H9 (cell line): ENCODE results near the gene SCN1B. TPM values are rescaled to one million over a fixed set of nuclear protein-coding genes. Genes with fewer than 3 reads are reported as not detected.

Experiments used
- DNase-seq: peaks from one replicate; pipeline ENCODE4 v3.0.0-alpha.2; 2017
- H2AFZ ChIP-seq: one replicate; pipeline ENCODE4 v1.6.1; 2013; ENCODE audit warnings: mild to moderate bottlenecking, low read length, control low read depth, moderate library complexity
- H2AK5ac ChIP-seq: 2 replicates; pipeline ENCODE4 v1.6.1; 2013; ENCODE audit warnings: low read length, control low read depth, mixed read lengths; ENCODE audit not compliant: insufficient read length
- H2BK120ac ChIP-seq: one replicate; pipeline ENCODE4 v1.6.1; 2013; ENCODE audit warnings: low read depth, mild to moderate bottlenecking, low read length, control low read depth, inconsistent platforms; ENCODE audit not compliant: poor library complexity, severe bottlenecking
- H2BK12ac ChIP-seq: 2 replicates; pipeline ENCODE4 v1.6.1; 2013; ENCODE audit warnings: low read length, control low read depth, mixed read lengths, low read depth; ENCODE audit not compliant: insufficient read length
- H2BK15ac ChIP-seq: 2 replicates; pipeline ENCODE4 v1.6.1; 2013; ENCODE audit warnings: low read depth, low read length, control low read depth
- H2BK20ac ChIP-seq: one replicate; pipeline ENCODE4 v1.6.1; 2013; ENCODE audit warnings: low read depth, mild to moderate bottlenecking, low read length, control low read depth, inconsistent platforms; ENCODE audit not compliant: poor library complexity, severe bottlenecking
- H2BK5ac ChIP-seq: 2 replicates; pipeline ENCODE4 v1.6.1; 2013; ENCODE audit warnings: low read length, control low read depth, mixed read lengths; ENCODE audit not compliant: insufficient read length
- H3K14ac ChIP-seq: 2 replicates; pipeline ENCODE4 v1.6.1; 2013; ENCODE audit warnings: low read length, control low read depth; ENCODE audit not compliant: insufficient read depth
- H3K18ac ChIP-seq: 2 replicates; pipeline ENCODE4 v1.6.1; 2013; ENCODE audit warnings: low read depth, mild to moderate bottlenecking, mixed read lengths, low read length, control low read depth; ENCODE audit not compliant: insufficient read length
- H3K23ac ChIP-seq: 2 replicates; pipeline ENCODE4 v1.6.1; 2013; ENCODE audit warnings: low read length, control low read depth, mixed read lengths, low read depth; ENCODE audit not compliant: insufficient read length
- H3K23me2 ChIP-seq: 2 replicates; pipeline ENCODE4 v1.6.1; 2013; ENCODE audit warnings: low read depth, mild to moderate bottlenecking, mixed read lengths, low read length, control low read depth; ENCODE audit not compliant: insufficient read length, poor library complexity, severe bottlenecking
- H3K27ac ChIP-seq: 2 replicates; pipeline ENCODE4 v1.5.1; 2013; ENCODE audit warnings: low read length, control low read depth, mixed read lengths, low read depth; ENCODE audit not compliant: insufficient read length
- H3K27me3 ChIP-seq: 2 replicates; pipeline ENCODE4 v1.6.1; 2013; ENCODE audit warnings: low read length, control low read depth, inconsistent platforms; ENCODE audit not compliant: insufficient read depth
- H3K4ac ChIP-seq: 2 replicates; pipeline ENCODE4 v1.6.1; 2013; ENCODE audit warnings: low read depth, mild to moderate bottlenecking, control low read depth, inconsistent platforms, low read length, moderate library complexity
- H3K4me1 ChIP-seq: 2 replicates; pipeline ENCODE4 v1.6.1; 2013; ENCODE audit warnings: low read length, control low read depth, inconsistent platforms; ENCODE audit not compliant: insufficient read depth
- H3K4me2 ChIP-seq: 2 replicates; pipeline ENCODE4 v1.6.1; 2013; ENCODE audit warnings: low read length, control low read depth, mixed read lengths; ENCODE audit not compliant: insufficient read length, insufficient read depth
- H3K56ac ChIP-seq: 2 replicates; pipeline ENCODE4 v1.6.1; 2013; ENCODE audit warnings: low read depth, mild to moderate bottlenecking, mixed read lengths, low read length, control low read depth; ENCODE audit not compliant: insufficient read length
- H3K79me1 ChIP-seq: 2 replicates; pipeline ENCODE4 v1.6.1; 2013; ENCODE audit warnings: low read depth, mild to moderate bottlenecking, moderate library complexity, low read length, control low read depth, inconsistent platforms; ENCODE audit not compliant: insufficient read depth, poor library complexity, severe bottlenecking
- H3K79me2 ChIP-seq: 2 replicates; pipeline ENCODE4 v1.6.1; 2013; ENCODE audit warnings: low read length, control low read depth, inconsistent platforms; ENCODE audit not compliant: insufficient read depth
- H3K9ac ChIP-seq: 2 replicates; pipeline ENCODE4 v1.6.1; 2013; ENCODE audit warnings: low read length, control low read depth, mixed read lengths; ENCODE audit not compliant: insufficient read length; ENCODE audit errors: extremely low read depth
- H3K9me3 ChIP-seq: one replicate; pipeline ENCODE4 v1.6.1; 2013; ENCODE audit warnings: low read depth, low read length, inconsistent platforms; ENCODE audit not compliant: control insufficient read depth
- H3T11ph ChIP-seq: one replicate; pipeline ENCODE4 v1.6.1; 2013; ENCODE audit warnings: mild to moderate bottlenecking, low read length, control low read depth, inconsistent platforms
- H4K20me1 ChIP-seq: one replicate; pipeline ENCODE4 v1.6.1; 2013; ENCODE audit not compliant: control insufficient read depth, insufficient read length, insufficient read depth
- H4K5ac ChIP-seq: 2 replicates; pipeline ENCODE4 v1.6.1; 2013; ENCODE audit warnings: low read depth, mild to moderate bottlenecking, mixed read lengths, low read length, control low read depth; ENCODE audit not compliant: insufficient read length
- H4K8ac ChIP-seq: replicated peaks from 2 replicates; pipeline ENCODE4 v1.6.1; 2013; ENCODE audit warnings: low read length, control low read depth, mixed read lengths, low read depth; ENCODE audit not compliant: insufficient read length
- H4K91ac ChIP-seq: 2 replicates; pipeline ENCODE4 v1.6.1; 2013; ENCODE audit warnings: low read depth, mild to moderate bottlenecking, moderate library complexity, mixed read lengths, low read length, control low read depth; ENCODE audit not compliant: insufficient read length
- H3K27ac Mint-ChIP-seq, 3 experiments: 2 replicates in 2 of 3; 3 replicates in 1 of 3; pipeline ENCODE4 v1.8.0; 2020 to 2021; ENCODE audit warnings: mixed read lengths in 3 of 3, mild to moderate bottlenecking in 1 of 3, moderate library complexity in 1 of 3
- H3K27me3 Mint-ChIP-seq: 2 replicates; pipeline ENCODE4 v1.8.0; 2021; ENCODE audit warnings: low read depth, mild to moderate bottlenecking, moderate library complexity, mixed read lengths
- H3K36me3 Mint-ChIP-seq, 3 experiments: 2 replicates in 2 of 3; 3 replicates in 1 of 3; pipeline ENCODE4 v1.8.0; 2020 to 2021; ENCODE audit warnings: low read depth in 3 of 3, mixed read lengths in 3 of 3; ENCODE audit not compliant: insufficient read depth in 1 of 3
- H3K4me1 Mint-ChIP-seq, 2 experiments: 2 replicates each; pipeline ENCODE4 v1.8.0; 2020; ENCODE audit warnings: mixed read lengths in 2 of 2
- H3K4me3 Mint-ChIP-seq, 2 experiments: 2 replicates in 1 of 2; 3 replicates in 1 of 2; pipeline ENCODE4 v1.8.0; 2020 to 2021; ENCODE audit warnings: mild to moderate bottlenecking in 2 of 2, mixed read lengths in 2 of 2, moderate library complexity in 1 of 2
- H3K9me3 Mint-ChIP-seq, 2 experiments: 2 replicates in 1 of 2; 3 replicates in 1 of 2; pipeline ENCODE4 v1.8.0; 2020; ENCODE audit warnings: mild to moderate bottlenecking in 2 of 2, mixed read lengths in 2 of 2, moderate library complexity in 1 of 2
- CTCF ChIP-seq: fragments of 200-600 bp; sonication (generic); conservative IDR thresholded peaks from 3 replicates; pipeline ENCODE4 v1.8.0; 2021; ENCODE audit warnings: antibody characterized with exemption, mild to moderate bottlenecking
- WGBS: extraction: QIAGEN DNeasy Blood & Tissue Kit; methylation state at CpG from one replicate; pipeline ENCODE4 v1.1.7; 2013; ENCODE audit warnings: missing lambda C conversion rate, low lambda C conversion rate, mixed read lengths; ENCODE audit not compliant: insufficient read length; ENCODE audit errors: extremely low coverage; 5-methylcytosine and 5-hydroxymethylcytosine counted together
- total RNA-seq: library from RNA; stranded (reverse); gene quantifications from 2 replicates; pipeline ENCODE4 v1.2.1, GENCODE V29; 2021

The SCN1B gene
- total RNA-seq, 1 experiment from 2014 or later = 3.8 TPM

GRCh38 chr19:35034005-35034502, 3.8 kb downstream of the SCN1B start:
- no peak for DNase-seq

More at GRCh38 chr19:35034005-35034502, 3.8 kb downstream of the SCN1B start:
- peaks cover 10 to 14% of the 10 kb centered on the region in 2 experiments for H3K4me1 Mint-ChIP-seq
- Histone ChIP-seq H3K23ac (no peak overlapping the region), H3K9me3 (no peaks in the 10 kb centered on the region), H3K9ac (no peak overlapping the region), H2AK5ac (no peak overlapping the region), H2BK5ac (no peak overlapping the region), H3K56ac (no peak overlapping the region), H4K91ac (no peak overlapping the region), H3K23me2 (peaks cover 8% of the 10 kb centered on the region), H4K5ac (no peak overlapping the region), H2BK12ac (no peak overlapping the region), H3K79me1 (no peaks in the 10 kb centered on the region), H4K8ac (no peak overlapping the region), H3K27ac (no peak overlapping the region), H2BK20ac (no peak overlapping the region), H3K4me2 (no peak overlapping the region), H3K4ac (no peak overlapping the region), H3K79me2 (no peaks in the 10 kb centered on the region), H2BK120ac (no peak overlapping the region), H2AFZ (no peak overlapping the region), H3K4me1 (no peaks in the 10 kb centered on the region), H2BK15ac (no peak overlapping the region), H3K18ac (no peak overlapping the region), H3K14ac (no peak overlapping the region), H3K27me3 (peaks cover 11% of the 10 kb centered on the region; the same call in 1 of the 2 replicates), H4K20me1 (no peaks in the 10 kb centered on the region), H3T11ph (no peak overlapping the region)
- H3K36me3 Mint-ChIP-seq = peaks cover 2 to 9% (median 4%) of the 10 kb centered on the region in 3 experiments; a peak in 4 of 7 replicates
- no CpG with 5 or more reads among the region's 17 CpGs for WGBS
- no peak for TF ChIP-seq CTCF
- no peak overlapping the region for H3K4me3 Mint-ChIP-seq
- H3K9me3 Mint-ChIP-seq = no peaks in the 10 kb centered on the region; a peak in 1 of 5 replicates
- peaks cover 45% of the 10 kb centered on the region for H3K27me3 Mint-ChIP-seq
- no peak overlapping the region; a peak in 1 of 7 replicates for H3K27ac Mint-ChIP-seq
